NCI-H1048 (cell line): Measurements from ENCODE around the gene CHTOP.
"Not testable (repeated sequence)": the region's sequence is repeated elsewhere in the genome, so short reads cannot be mapped to it uniquely, and the experiment has no call there.

Experiments used
- DNase-seq: peaks from one replicate; lab custom pipeline; 2025; lab: John Stamatoyannopoulos, UW

The CHTOP gene

GRCh38 chr1:153631047-153632022 is 2.5 kb upstream of the CHTOP start:
- DNase-seq = no peak

GRCh38 chr1:153633161-153633753 is 609 bp upstream of the CHTOP start:
- no peak for DNase-seq

- no peak for DNase-seq
Observed at GRCh38 chr1:153635872-153636271, 2.0 kb downstream of the CHTOP start.

GRCh38 chr1:153636312-153636711 is 2.4 kb downstream of the CHTOP start:
- no peak for DNase-seq

GRCh38 chr1:153638261-153638660 is 4.4 kb downstream of the CHTOP start:
- no peak for DNase-seq

- no peak for DNase-seq
Observed at GRCh38 chr1:153639280-153639679, 5.4 kb downstream of the CHTOP start.

GRCh38 chr1:153640213-153640612 is 6.3 kb downstream of the CHTOP start:
- DNase-seq = not testable (repeated sequence)

- DNase-seq = no peak
Observed at GRCh38 chr1:153640861-153641260, 7.0 kb downstream of the CHTOP start.

GRCh38 chr1:153642161-153642560 is 8.3 kb downstream of the CHTOP start:
- no peak for DNase-seq

- no peak for DNase-seq
Observed at GRCh38 chr1:153643100-153643499, 9.2 kb downstream of the CHTOP start.

- no peak for DNase-seq
Observed at GRCh38 chr1:153643816-153644215, 9.9 kb downstream of the CHTOP start.

GRCh38 chr1:153646672-153647345 is 12.9 kb downstream of the CHTOP start:
- no peak for DNase-seq

- DNase-seq = no peak
Observed at GRCh38 chr1:153647346-153647714, 13.5 kb downstream of the CHTOP start.

- no peak for DNase-seq
Observed at GRCh38 chr1:153648000-153648643, 14.3 kb downstream of the CHTOP start.

GRCh38 chr1:153649137-153649862 is 15.4 kb downstream of the CHTOP start:
- no peak for DNase-seq

- DNase-seq = no peak
Observed at GRCh38 chr1:153649863-153650235, 16.0 kb downstream of the CHTOP start.

- no peak for DNase-seq
Observed at GRCh38 chr1:153651771-153652170, 17.9 kb downstream of the CHTOP start.

- DNase-seq = no peak
Observed at GRCh38 chr1:153652805-153653500, 19.1 kb downstream of the CHTOP start.

GRCh38 chr1:153655333-153655732 is 21.5 kb downstream of the CHTOP start:
- DNase-seq = no peak

- peak; percentile 83 for DNase-seq
Observed at GRCh38 chr1:153658400-153659174, 24.7 kb downstream of the CHTOP start, which contains the start of gene SNAPIN. TSS of gene SNAPIN (plus strand) at chr1:153658703. CDS start at chr1:153658744, 41 bp downstream.
